HG02943 (cell line): Measurements from ENCODE around the gene CDHR2.
"Not testable (repeated sequence)": the region's sequence is repeated elsewhere in the genome, so short reads cannot be mapped to it uniquely, and the experiment has no call there.

Experiments used
- ATAC-seq: cut with Tn5 transposase; IDR thresholded peaks from one replicate; pipeline ENCODE4 v1.9.1; 2021; ENCODE audit warnings: mild to moderate bottlenecking, low read depth, moderate library complexity; ENCODE audit not compliant: unreplicated experiment

The CDHR2 gene

DNA sequence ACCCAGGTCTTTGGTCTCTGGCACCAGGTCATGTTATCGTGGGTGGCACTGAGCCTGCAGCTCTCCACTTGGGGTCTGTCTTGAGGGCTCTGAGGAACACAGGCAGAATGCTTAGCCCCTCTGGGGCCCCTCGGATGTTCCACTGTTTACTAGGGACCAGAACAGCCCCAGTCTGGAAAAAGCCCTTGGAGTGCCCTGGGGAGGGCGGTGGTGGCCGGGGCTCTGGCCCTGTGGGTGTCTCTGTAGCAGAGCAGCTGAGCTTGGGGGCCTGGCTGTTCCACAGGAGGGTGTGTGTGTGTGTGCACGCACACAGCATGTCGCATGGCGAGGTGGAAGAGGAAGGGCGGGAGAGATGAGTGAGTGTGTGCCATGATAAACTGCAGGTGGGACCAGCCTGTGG is 45.4 kb downstream of the CDHR2 start:
- ATAC-seq = no peak

DNA sequence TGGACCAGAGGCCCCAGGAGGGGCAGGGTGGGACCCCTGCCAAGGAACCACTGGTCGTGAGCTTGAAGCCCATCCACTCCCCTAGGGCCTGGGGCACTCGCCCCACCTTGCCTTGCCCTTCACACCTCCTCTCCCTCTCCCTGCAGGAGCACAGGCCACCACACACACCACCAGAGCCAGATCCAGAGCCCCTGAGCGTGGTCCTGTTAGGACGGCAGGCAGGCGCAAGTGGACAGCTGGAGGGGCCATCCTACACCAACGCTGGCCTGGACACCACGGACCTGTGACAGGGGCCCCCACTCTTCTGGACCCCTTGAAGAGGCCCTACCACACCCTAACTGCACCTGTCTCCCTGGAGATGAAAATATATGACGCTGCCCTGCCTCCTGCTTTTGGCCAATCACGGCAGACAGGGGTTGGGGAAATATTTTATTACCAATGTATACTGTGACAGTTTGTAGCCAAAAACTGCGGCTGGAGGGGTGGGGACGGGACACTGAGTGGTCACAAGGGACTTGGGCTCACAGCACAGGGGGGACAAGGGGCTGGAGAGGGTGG is 46.3 kb downstream of the CDHR2 start:
- ATAC-seq = no peak

DNA sequence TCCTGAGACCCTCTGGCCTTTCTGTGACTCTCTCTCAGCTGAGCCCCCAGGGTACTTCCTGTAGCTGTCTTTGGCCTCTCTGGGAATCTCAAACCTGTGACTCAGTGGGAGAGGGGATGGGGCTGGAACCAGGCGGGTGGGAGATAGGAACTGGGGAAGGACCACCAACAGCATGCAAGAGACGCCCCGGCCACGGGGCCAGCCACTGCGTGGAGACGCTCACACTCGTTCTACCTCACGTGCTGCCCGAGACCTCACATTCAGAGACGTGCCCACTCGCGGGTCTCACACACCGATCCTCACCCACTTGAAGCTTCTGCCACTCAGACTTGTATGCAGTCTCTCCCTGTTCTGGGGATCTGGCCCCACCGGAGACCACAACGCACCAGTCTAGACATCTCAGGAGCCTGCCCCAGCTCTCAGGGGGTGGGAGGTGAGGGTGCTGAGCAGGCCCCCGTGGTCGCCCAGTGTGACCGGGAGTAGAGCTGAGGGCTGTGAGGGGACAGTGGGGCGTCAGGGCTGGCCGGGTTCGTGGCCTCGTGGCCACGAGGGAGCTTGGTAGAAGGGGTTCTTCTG is 47.0 kb downstream of the CDHR2 start:
- ATAC-seq = no peak

DNA sequence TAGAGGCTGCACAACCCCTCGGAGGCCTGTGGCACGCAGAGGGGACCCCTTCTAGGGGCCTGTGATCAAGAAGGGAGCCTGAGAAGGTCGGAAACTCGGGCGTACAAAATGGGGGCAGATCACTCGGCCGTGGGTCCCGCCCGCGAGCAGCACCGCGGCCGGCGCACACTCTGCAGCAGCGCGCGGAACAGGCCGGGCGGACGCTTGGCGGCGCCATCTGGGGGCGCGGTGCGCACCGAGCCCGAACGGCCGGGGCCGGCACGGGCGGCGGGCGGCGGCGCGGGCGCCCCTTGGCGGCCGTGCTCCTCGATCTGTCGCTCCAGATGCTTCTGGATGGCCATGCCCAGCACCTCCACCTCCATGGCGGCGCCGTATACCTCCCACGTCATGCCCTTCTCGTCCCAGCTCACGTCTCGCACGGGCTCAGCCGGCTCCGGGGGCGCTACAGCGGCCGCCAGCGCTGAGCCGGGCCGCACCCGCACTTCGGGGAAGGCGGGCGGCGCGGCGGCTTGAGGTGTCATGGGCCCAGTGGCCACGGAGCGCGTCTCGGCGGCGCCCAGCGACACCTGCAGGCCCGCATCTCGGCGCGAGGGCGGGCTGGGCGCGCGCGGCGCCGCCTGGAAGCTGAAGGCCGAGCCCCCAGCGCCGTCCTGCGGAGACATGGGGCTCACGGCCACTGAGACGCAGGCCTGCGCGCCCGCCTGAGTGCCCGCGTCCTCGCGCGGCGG is 47.7 kb downstream of the CDHR2 start:
- ATAC-seq = peak; percentile 61

DNA sequence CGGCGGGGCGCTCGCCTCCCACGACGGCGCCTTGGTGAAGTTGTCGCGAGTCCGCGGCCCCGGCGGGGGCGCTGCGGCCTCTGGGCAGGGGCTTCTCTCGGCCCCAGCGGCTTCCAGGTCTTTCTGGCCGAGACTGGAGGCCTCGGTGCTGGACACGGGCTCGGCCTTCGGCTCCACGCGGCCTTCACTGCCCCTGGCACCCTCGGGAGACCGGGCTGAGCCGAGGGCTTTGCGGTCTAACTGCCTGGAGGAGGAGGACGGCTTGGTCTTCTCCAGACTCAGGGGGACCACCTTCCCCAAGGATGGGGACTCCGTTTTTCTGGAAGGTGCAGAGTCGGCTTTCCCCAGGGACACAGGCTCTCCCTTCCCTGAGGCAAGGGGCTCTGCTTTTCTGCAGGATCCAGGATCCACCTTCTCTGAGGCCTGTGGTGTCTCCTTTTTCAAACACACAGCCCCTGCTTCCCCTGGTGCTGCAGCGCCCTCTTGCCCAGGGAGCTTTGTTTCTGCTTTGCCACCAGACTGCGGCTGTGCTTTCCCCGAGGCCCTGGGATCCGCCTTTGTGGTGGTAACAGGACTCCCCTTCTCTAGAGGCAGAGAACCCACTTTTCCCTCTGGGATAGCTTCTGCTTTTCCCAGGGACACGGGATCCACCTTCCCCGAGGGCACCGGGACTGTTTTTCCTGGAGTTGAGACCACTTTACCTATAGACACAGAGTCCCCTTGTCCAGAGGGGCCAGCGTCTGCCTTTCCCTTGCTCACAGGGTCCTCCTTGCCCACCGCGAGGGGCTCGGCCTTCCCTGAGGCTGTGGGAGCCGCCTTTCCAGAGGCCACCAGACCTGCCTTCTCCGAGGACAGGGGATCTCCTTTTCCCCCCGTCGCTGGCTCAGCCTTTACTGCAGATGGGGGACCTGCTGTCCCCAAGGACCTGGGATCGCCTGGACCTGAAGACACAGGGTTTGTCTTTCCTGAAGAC is 48.6 kb downstream of the CDHR2 start:
- no peak for ATAC-seq

- not testable (repeated sequence) for ATAC-seq
Measured at GRCh38 chr5:176599749-176600430, 50.7 kb downstream of the CDHR2 start.

DNA sequence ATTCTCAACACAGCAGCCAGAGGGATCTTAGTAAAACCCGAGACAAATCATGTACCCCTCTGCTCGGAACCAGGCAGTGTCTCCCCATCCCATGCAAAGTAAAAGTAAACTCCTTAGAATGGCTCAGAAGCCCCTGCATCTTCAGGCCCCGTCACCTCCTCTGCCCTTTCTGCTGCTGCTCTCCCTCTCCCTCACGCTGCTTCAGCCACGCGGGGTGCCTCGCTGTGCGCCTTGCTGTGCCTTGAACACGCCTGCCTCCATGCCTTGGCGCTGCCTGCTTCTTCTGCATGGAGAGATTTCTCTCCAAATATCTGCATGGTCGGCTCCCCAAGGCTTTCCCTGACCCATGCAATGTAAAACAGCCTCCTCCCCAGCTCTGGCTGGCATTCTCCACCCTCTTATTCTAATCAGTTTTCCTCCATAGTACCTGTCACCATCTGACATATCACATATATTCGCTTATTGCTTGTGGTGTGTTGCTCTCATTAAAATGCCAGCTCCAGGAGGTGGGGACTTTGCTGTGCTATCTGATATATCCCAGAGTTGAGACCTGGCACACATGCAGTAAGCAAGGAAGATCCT is 52.9 kb downstream of the CDHR2 start:
- no peak for ATAC-seq

- ATAC-seq = no peak
Measured at GRCh38 chr5:176603091-176603490, 53.9 kb downstream of the CDHR2 start.

GRCh38 chr5:176606032-176606431 is 56.9 kb downstream of the CDHR2 start:
- no peak for ATAC-seq

GRCh38 chr5:176606875-176607274 is 57.7 kb downstream of the CDHR2 start:
- no peak for ATAC-seq

- no peak for ATAC-seq
Measured at GRCh38 chr5:176608142-176608705, 59.1 kb downstream of the CDHR2 start.

- no peak for ATAC-seq
Measured at GRCh38 chr5:176608937-176609723, 60.0 kb downstream of the CDHR2 start.

GRCh38 chr5:176609724-176610434 is 60.7 kb downstream of the CDHR2 start, which contains the start of gene GPRIN1:
GPRIN1 (minus strand) TSS chr5:176610156; CDS start chr5:176599834, 10,322 bp downstream.
- no peak for ATAC-seq

- no peak for ATAC-seq
Measured at GRCh38 chr5:176610435-176610773, 61.3 kb downstream of the CDHR2 start.

GRCh38 chr5:176611435-176611834 is 62.3 kb downstream of the CDHR2 start:
- ATAC-seq = no peak

DNA sequence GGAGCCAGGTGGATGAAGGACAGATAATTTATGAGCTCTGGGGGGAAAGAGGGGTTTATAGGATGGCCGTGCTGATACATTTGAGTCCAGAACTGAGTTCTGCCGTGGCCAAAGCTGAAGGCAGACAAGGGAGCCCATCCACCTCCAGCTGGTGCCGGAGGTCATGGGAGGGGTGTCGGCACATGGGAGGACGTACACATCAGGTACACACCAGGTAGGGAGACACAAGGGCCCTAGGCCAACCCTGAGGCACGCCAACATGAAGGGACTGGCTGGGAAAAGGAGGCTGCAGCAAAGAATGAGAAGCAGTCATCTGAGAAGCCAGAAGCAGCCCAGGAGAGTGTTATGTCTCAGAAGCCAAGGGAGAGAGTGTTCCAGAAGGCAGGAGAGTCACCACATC is 62.9 kb downstream of the CDHR2 start:
- no peak for ATAC-seq

DNA sequence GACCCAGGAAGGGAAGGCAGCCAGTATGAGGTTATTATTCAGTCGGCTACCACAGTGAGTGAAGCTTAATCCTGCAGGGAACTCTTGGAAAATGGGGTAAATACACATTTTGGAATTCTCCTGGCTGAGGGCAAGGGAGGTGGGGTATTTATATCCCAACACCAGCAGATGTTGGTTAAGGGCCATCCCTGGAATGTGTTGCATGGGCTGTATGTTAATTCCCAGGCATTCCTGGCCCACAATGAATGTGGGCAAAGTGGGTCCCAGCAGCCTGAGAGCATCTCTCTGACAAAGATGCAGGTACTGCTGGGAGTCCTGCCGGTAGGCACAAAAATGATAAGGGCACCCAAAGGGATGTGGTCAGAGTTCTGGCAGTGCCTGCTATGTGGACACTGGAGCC is 63.7 kb downstream of the CDHR2 start:
- ATAC-seq = no peak

DNA sequence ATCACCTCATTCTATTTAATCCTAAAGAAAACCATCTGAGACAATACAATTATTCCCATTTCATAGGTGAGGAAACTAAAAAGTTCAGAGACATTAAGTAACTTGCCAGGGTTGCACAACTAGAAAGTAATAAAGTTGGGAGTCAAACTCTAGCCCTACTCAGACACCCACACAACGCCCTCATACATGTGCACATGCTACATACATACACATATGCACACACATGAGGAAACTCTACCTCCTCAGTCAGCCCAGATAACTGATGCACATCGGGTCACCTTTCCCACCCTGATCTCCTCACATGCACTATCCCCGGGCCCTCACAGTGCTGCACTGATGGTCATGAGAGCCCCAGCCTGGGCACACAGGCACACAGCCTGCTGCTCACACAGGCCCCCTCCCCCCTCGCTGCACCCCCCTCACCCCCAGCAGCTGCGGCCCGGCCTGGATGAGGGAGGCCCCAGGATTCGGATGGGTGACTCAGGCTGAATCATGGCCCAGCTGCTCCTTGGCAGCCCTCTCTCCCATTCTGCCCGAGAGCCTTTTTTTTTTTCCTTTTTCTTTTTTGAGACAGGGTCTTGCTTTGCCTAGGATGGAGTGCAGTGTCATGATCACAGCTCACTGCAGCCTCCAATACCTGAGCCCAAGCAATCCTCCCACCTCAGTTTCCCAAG is 65.8 kb downstream of the CDHR2 start:
- ATAC-seq = no peak
